HepG2 (cell line): Measurements from ENCODE around the gene SEBOX. TPM values are rescaled to one million over a fixed set of nuclear protein-coding genes. Genes with fewer than 3 reads are reported as not detected.

Experiments
- ATF3 ChIP-seq: sonication (generic); formaldehyde crosslinking; IDR thresholded peaks from 2 replicates; pipeline ENCODE4 v1.4.0; 2020; ENCODE audit warnings: missing genetic modification reagents
- BHLHE40 ChIP-seq: IDR thresholded peaks from 2 replicates; pipeline ENCODE4 v1.6.1; 2011; ENCODE audit warnings: low read length, improper control_type of control experiment
- CEBPG ChIP-seq: IDR thresholded peaks from 2 replicates; pipeline ENCODE4 v1.6.1; 2016
- ELF1 ChIP-seq: sonication (generic); formaldehyde crosslinking; IDR thresholded peaks from 2 replicates; pipeline ENCODE4 v1.4.0; 2020; ENCODE audit warnings: missing genetic modification reagents
- EP300 ChIP-seq, 3 experiments: sonication (generic) in 1 of 3; formaldehyde crosslinking in 1 of 3; IDR thresholded peaks; 2 replicates each; pipeline versions ENCODE4 v1.5.1 to v1.6.1; 2011 to 2020; ENCODE audit warnings: low read depth in 2 of 3, low read length in 2 of 3, borderline replicate concordance in 1 of 3, improper control_type of control experiment in 1 of 3, mild to moderate bottlenecking in 1 of 3, missing genetic modification reagents in 1 of 3, moderate library complexity in 1 of 3
- HHEX ChIP-seq: IDR thresholded peaks from 2 replicates; pipeline ENCODE4 v1.6.1; 2016; ENCODE audit warnings: control low read depth
- KAT7 ChIP-seq: IDR thresholded peaks from 2 replicates; pipeline ENCODE4 v1.6.1; 2018; ENCODE audit warnings: borderline replicate concordance, missing compliant biosample characterization
- MBD4 ChIP-seq: IDR thresholded peaks from 2 replicates; pipeline ENCODE4 v1.6.1; 2012; ENCODE audit warnings: low read length, inconsistent platforms, borderline replicate concordance
- MED8 ChIP-seq: sonication (generic); formaldehyde crosslinking; IDR thresholded peaks from 2 replicates; pipeline ENCODE4 v1.8.1; 2023; ENCODE audit warnings: mild to moderate bottlenecking, missing genetic modification reagents; ENCODE audit not compliant: insufficient replicate concordance
- MTA3 ChIP-seq: sonication (generic); formaldehyde crosslinking; IDR thresholded peaks from 2 replicates; pipeline ENCODE4 v1.4.0; 2020; ENCODE audit warnings: missing genetic modification reagents
- NFYC ChIP-seq: IDR thresholded peaks from 2 replicates; pipeline ENCODE4 v1.6.1; 2016; ENCODE audit warnings: missing genetic modification reagents, missing compliant biosample characterization
- NKX3-1 ChIP-seq: sonication (generic); formaldehyde crosslinking; IDR thresholded peaks from 2 replicates; pipeline ENCODE4 v1.5.0; 2020; ENCODE audit warnings: missing genetic modification reagents
- NR2C2 ChIP-seq: sonication (generic); formaldehyde crosslinking; IDR thresholded peaks from 2 replicates; pipeline ENCODE4 v1.4.0; 2020; ENCODE audit warnings: missing genetic modification reagents, mild to moderate bottlenecking, moderate library complexity, borderline replicate concordance
- PHB2 ChIP-seq: fragments of 450-650 bp; IDR thresholded peaks from 2 replicates; pipeline ENCODE4 v1.6.1; 2018; ENCODE audit not compliant: partially characterized antibody
- XRCC5 ChIP-seq: fragments of 200-400 bp; formaldehyde crosslinking; optimal IDR thresholded peaks from 2 replicates; pipeline ENCODE3; 2017; ENCODE audit warnings: mild to moderate bottlenecking, low read length
- ZNF124 ChIP-seq: sonication (generic); formaldehyde crosslinking; IDR thresholded peaks from 2 replicates; pipeline ENCODE4 v1.4.0; 2020; ENCODE audit warnings: missing genetic modification reagents
- ZNF652 ChIP-seq: IDR thresholded peaks from 2 replicates; pipeline ENCODE4 v1.6.1; 2016; ENCODE audit warnings: low read depth, borderline replicate concordance
- ZNF678 ChIP-seq: sonication (generic); formaldehyde crosslinking; IDR thresholded peaks from 2 replicates; pipeline ENCODE4 v1.4.0; 2020; ENCODE audit warnings: mild to moderate bottlenecking, missing genetic modification reagents
- ZNF775 ChIP-seq: sonication (generic); formaldehyde crosslinking; IDR thresholded peaks from 2 replicates; pipeline ENCODE4 v1.4.0; 2020; ENCODE audit warnings: missing genetic modification reagents, mild to moderate bottlenecking, moderate library complexity, borderline replicate concordance
- ZSCAN21 ChIP-seq: sonication (generic); formaldehyde crosslinking; IDR thresholded peaks from 2 replicates; pipeline ENCODE4 v1.8.0; 2022; ENCODE audit warnings: mild to moderate bottlenecking, missing genetic modification reagents, moderate library complexity, borderline replicate concordance
- ZSCAN31 ChIP-seq: sonication (generic); formaldehyde crosslinking; IDR thresholded peaks from 2 replicates; pipeline ENCODE4 v1.5.0; 2020; ENCODE audit warnings: low read depth, mild to moderate bottlenecking, missing genetic modification reagents
- polyA plus RNA-seq, 8 experiments: library from polyadenylated mRNA; depleted of rRNA in 3 of 8; stranded (reverse) in 7 of 8; unstranded in 1 of 8; fragments of >200 nt; fragmentation: Illumina TruSeq in 4 of 8; extraction: Trizol in 4 of 8; gene quantifications; 2 replicates each; pipeline versions ENCODE4 v1.2.1 to v1.2.3, GENCODE V29; 2011 to 2016; ENCODE audit warnings: low read depth in 4 of 8, missing spikeins in 1 of 8, mixed read lengths in 1 of 8; ENCODE audit not compliant: insufficient read depth in 1 of 8
- total RNA-seq, 5 experiments: library from RNA; depleted of rRNA; stranded (reverse); fragments of >200 nt; fragmentation: Illumina TruSeq; extraction: Trizol; gene quantifications; 2 replicates each; pipeline ENCODE4 v1.2.3, GENCODE V29; 2016; ENCODE audit warnings: low read depth in 1 of 5
- TF ChIP-seq, protein P1 (sequence below): sonication (generic); formaldehyde crosslinking; IDR thresholded peaks from 2 replicates; pipeline ENCODE4 v1.9.0; 2022; ENCODE audit warnings: low read depth, missing genetic modification reagents
- TF ChIP-seq, protein P2 (sequence below): sonication (generic); formaldehyde crosslinking; IDR thresholded peaks from 2 replicates; pipeline ENCODE4 v1.4.0; 2020; ENCODE audit warnings: missing genetic modification reagents

Gene SEBOX
- total and polyA plus RNA-seq, 2 of the 13 experiments (the other 11 are each of a cell fraction or from before 2014, with no cell fraction given) = not detected

GRCh38 chr17:28405632-28406472, 40.9 kb upstream of the SEBOX start, which contains the start of gene SLC46A1 (continued):
- TF ChIP-seq, protein P1, sequence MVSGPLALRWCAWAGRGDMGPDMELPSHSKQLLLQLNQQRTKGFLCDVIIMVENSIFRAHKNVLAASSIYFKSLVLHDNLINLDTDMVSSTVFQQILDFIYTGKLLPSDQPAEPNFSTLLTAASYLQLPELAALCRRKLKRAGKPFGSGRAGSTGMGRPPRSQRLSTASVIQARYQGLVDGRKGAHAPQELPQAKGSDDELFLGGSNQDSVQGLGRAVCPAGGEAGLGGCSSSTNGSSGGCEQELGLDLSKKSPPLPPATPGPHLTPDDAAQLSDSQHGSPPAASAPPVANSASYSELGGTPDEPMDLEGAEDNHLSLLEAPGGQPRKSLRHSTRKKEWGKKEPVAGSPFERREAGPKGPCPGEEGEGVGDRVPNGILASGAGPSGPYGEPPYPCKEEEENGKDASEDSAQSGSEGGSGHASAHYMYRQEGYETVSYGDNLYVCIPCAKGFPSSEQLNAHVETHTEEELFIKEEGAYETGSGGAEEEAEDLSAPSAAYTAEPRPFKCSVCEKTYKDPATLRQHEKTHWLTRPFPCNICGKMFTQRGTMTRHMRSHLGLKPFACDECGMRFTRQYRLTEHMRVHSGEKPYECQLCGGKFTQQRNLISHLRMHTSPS (CRISPR knock-in tag) = no peak
- 0 out of 2 replicates have a peak, but pooled peaks have one; percentile 68 for TF ChIP-seq MTA3 (CRISPR knock-in tag)
- TF ChIP-seq NFYC (CRISPR knock-in tag) = no peak
- TF ChIP-seq ZNF678 (CRISPR knock-in tag) = 0 out of 2 replicates have a peak, but pooled peaks have one; percentile 72
- no peak for TF ChIP-seq CEBPG
- peak; percentile 46; the same call in 1 of the 2 replicates for TF ChIP-seq ZSCAN21
- no peak for TF ChIP-seq ATF3 (CRISPR knock-in tag)
- TF ChIP-seq MED8 (CRISPR knock-in tag) = no peak
- no peak for TF ChIP-seq MBD4
- TF ChIP-seq EP300 (IDR thresholded peaks at IDR 0.05; ENCODE audit: low read depth in 2 of 2, low read length in 2 of 2) = no peak
- TF ChIP-seq EP300 (CRISPR knock-in tag; IDR thresholded peaks at IDR 0.05; ENCODE audit: borderline replicate concordance) = no peak
- 0 out of 2 replicates have a peak, but pooled peaks have one; percentile 38 for TF ChIP-seq NR2C2 (CRISPR knock-in tag)
- no peak for TF ChIP-seq ZNF775
- no peak for TF ChIP-seq ZSCAN31 (CRISPR knock-in tag)
- TF ChIP-seq ELF1 (CRISPR knock-in tag) = 0 out of 2 replicates have a peak, but pooled peaks have one; percentile 34
- TF ChIP-seq HHEX (CRISPR knock-in tag) = no peak
- TF ChIP-seq KAT7 (CRISPR knock-in tag) = no peak
- no peak for TF ChIP-seq BHLHE40
- no peak for TF ChIP-seq ZNF652 (CRISPR knock-in tag)
- TF ChIP-seq XRCC5 = no peak
- TF ChIP-seq PHB2 = no peak
- peak; percentile 26; the same call in 1 of the 2 replicates for TF ChIP-seq ZNF124 (CRISPR knock-in tag)
- TF ChIP-seq, protein P2, sequence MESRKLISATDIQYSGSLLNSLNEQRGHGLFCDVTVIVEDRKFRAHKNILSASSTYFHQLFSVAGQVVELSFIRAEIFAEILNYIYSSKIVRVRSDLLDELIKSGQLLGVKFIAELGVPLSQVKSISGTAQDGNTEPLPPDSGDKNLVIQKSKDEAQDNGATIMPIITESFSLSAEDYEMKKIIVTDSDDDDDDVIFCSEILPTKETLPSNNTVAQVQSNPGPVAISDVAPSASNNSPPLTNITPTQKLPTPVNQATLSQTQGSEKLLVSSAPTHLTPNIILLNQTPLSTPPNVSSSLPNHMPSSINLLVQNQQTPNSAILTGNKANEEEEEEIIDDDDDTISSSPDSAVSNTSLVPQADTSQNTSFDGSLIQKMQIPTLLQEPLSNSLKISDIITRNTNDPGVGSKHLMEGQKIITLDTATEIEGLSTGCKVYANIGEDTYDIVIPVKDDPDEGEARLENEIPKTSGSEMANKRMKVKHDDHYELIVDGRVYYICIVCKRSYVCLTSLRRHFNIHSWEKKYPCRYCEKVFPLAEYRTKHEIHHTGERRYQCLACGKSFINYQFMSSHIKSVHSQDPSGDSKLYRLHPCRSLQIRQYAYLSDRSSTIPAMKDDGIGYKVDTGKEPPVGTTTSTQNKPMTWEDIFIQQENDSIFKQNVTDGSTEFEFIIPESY (CRISPR knock-in tag) = no peak
- TF ChIP-seq NKX3-1 = no peak
